ENCODE results near the gene IL34.

IL34 gene

DNA sequence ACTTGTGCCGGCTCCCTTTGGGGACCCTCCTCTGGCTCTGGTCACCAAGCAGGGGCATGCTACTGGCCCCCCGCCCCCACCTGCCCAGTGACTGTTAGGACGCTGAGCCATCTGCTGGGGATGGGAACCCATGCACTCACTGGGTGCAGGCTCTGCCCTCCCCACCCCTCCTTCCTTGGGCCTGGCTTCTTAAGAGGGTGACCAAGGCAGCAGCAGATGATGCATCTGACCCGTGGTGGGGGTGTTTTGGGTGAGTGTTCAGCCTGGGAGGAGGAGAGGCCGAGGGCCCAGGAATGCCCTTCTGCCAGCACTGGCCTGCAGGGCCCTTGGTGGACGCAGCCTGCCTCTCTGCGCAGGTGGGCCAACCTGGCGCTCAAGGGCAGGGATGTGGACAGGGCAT, 58.7 kb downstream of the IL34 start:
- H3K27me3 ChIP-seq (ENCODE audit: control insufficient read depth, insufficient read depth, low read length), result no peaks in the 10 kb centered on the region
- no peaks in the 10 kb centered on the region for H3K9me3 ChIP-seq (ENCODE audit: control insufficient read depth, insufficient read depth, low read length)
- H3K27ac ChIP-seq (ENCODE audit: low read length), result no peak overlapping the region
- H3K4me3 ChIP-seq (ENCODE audit: low read length), result no peak overlapping the region
- H3K36me3 ChIP-seq (ENCODE audit: control insufficient read depth, insufficient read depth, low read length), result no peaks in the 10 kb centered on the region
- no peak for DNase-seq (ENCODE audit: low read depth, low spot score)
- no CpG with 5 or more reads among the region's 8 CpGs for WGBS (ENCODE audit: insufficient coverage, insufficient read length)
- peaks cover 13% of the 10 kb centered on the region for H3K4me1 ChIP-seq (ENCODE audit: control insufficient read depth, insufficient read depth, low read length)

DNA sequence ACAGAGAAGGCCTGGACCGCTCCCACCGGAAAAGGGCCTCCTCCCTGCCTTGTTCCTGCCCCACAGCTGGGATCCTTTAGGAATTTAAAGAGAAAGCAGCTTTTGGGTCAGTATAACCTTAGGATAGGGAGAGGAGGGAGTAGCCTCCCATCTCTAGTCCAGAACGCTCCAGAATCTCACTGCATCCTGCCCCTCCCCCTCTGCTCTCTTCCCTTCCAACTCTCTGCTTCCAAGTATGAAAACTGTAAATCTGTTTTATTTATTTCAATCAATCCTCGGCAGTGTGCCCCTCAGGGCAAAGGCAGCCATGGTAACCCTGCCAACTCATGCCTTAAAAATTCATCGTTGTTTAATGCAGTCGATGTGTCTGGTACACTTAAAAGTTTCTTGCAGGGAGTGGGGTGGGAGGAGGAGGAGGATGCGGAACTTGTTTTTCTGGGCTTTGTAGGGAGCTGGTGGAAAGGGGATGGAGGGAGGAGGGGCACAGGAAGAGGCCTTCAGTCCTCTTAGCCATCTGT, 60.6 kb downstream of the IL34 start:
- DNase-seq (ENCODE audit: low read depth, low spot score), result no peak
- no peak overlapping the region for H3K27ac ChIP-seq (ENCODE audit: low read length)

DNA sequence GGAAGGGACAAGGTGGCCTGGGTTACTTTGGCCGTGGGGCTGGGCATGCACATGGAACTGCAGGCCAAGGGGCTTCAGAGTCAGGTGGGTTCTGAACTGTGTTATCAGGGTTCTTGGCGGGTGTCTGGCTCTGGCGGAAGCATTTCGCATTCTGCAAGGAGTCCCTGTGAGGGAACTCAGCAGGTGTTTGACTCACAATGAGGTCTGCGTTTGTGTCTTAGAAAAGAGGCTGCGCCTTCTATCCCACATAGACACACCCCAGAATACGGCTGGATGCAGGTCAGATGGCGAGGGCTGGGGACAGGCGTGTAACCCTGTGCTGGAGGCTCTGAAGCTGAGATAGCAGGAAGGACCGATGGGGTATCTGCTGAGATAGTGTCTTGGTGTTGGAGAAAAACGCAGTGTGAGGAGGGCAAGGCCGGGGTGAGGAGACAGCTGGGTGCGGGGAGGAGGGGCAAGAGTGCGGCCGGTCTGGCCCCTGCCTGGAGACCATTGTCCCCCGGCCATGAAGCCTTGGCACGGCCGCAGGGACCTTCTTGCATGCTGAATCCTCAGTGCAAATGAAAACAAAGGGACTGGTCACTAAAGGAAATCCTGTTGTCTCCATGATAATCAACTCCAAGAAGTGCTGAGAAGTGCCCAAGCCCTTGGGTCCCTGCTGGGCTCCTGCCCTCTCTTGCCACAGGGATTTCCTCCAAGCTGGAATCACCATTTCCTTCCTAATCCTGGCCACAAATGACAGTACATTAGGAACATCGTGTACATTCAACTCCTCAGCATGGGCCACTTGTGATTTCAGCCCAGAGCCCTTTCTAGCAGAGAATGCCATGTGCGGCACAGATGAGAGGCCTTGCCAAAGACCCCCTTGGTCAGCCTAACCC, 62.2 kb downstream of the IL34 start:
- DNase-seq (ENCODE audit: low read depth, low spot score), result no peak
- Histone ChIP-seq H3K27me3 (ENCODE audit: control insufficient read depth, insufficient read depth, low read length) (no peaks in the 10 kb centered on the region), H3K27ac (ENCODE audit: low read length) (no peak overlapping the region), H3K4me3 (ENCODE audit: low read length) (no peak overlapping the region), H3K9me3 (ENCODE audit: control insufficient read depth, insufficient read depth, low read length) (no peaks in the 10 kb centered on the region), H3K36me3 (ENCODE audit: control insufficient read depth, insufficient read depth, low read length) (no peaks in the 10 kb centered on the region), H3K4me1 (ENCODE audit: control insufficient read depth, insufficient read depth, low read length) (peaks cover 16% of the 10 kb centered on the region)
- WGBS (ENCODE audit: insufficient coverage, insufficient read length), result no CpG with 5 or more reads among the region's 20 CpGs

More for the DNA sequence above, 60.6 kb downstream of the IL34 start:
- peaks cover 13% of the 10 kb centered on the region for H3K4me1 ChIP-seq (ENCODE audit: control insufficient read depth, insufficient read depth, low read length)
- no peaks in the 10 kb centered on the region for H3K27me3 ChIP-seq (ENCODE audit: control insufficient read depth, insufficient read depth, low read length)
- no peaks in the 10 kb centered on the region for H3K9me3 ChIP-seq (ENCODE audit: control insufficient read depth, insufficient read depth, low read length)
- H3K36me3 ChIP-seq (ENCODE audit: control insufficient read depth, insufficient read depth, low read length), result no peaks in the 10 kb centered on the region
- no CpG with 5 or more reads among the region's 7 CpGs for WGBS (ENCODE audit: insufficient coverage, insufficient read length)
- no peak overlapping the region for H3K4me3 ChIP-seq (ENCODE audit: low read length)

DNA sequence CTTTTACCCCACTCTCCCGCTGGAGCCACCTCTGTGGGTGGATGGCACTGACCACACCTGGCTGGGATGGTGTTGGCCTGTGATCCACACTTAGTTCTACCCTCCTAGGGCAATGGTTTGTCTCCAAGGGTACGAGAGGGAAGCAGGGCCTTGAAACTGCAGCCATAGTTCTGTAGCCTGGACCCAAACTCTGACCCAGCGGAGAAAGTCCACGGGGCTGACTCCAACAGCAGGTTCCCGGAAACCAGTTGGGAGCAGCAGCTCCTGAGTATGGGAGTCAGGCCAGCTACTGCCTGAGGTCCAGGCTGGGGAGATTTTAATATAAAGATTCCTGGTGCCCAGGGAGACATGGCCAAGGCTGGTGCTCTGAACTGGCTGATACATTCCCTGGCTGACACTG, 63.1 kb downstream of the IL34 start:
- WGBS (ENCODE audit: insufficient coverage, insufficient read length), result no CpG with 5 or more reads among the region's 5 CpGs
- Histone ChIP-seq H3K27ac (ENCODE audit: low read length) (no peak overlapping the region), H3K36me3 (ENCODE audit: control insufficient read depth, insufficient read depth, low read length) (no peaks in the 10 kb centered on the region), H3K27me3 (ENCODE audit: control insufficient read depth, insufficient read depth, low read length) (no peaks in the 10 kb centered on the region), H3K4me3 (ENCODE audit: low read length) (no peak overlapping the region), H3K4me1 (ENCODE audit: control insufficient read depth, insufficient read depth, low read length) (peaks cover 12% of the 10 kb centered on the region), H3K9me3 (ENCODE audit: control insufficient read depth, insufficient read depth, low read length) (no peaks in the 10 kb centered on the region)
- DNase-seq (ENCODE audit: low read depth, low spot score), result no peak

DNA sequence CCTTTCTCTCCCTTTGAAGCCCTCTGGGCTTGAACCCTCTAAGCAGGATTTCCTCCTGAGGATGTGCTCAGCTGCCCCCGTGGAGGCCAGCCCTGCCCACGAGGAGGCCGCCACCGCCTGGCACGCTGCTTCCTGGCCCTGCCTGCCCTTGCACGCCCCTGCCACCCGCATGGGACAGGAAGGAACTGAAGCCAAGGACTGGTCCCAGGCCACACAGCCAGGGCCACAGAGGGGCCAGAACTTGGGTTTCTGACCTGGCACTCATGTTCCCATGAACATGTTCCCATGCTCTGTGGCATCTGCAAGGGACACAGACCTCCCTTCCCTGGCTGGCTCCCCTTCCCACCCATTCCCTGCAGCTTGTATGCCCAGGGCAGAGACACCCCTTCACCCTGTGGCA, 63.6 kb downstream of the IL34 start:
- Histone ChIP-seq H3K36me3 (ENCODE audit: control insufficient read depth, insufficient read depth, low read length) (no peaks in the 10 kb centered on the region), H3K4me3 (ENCODE audit: low read length) (no peak overlapping the region), H3K4me1 (ENCODE audit: control insufficient read depth, insufficient read depth, low read length) (peaks cover 14% of the 10 kb centered on the region), H3K27ac (ENCODE audit: low read length) (no peak overlapping the region), H3K9me3 (ENCODE audit: control insufficient read depth, insufficient read depth, low read length) (no peaks in the 10 kb centered on the region), H3K27me3 (ENCODE audit: control insufficient read depth, insufficient read depth, low read length) (no peaks in the 10 kb centered on the region)
- no peak for DNase-seq (ENCODE audit: low read depth, low spot score)
- no CpG with 5 or more reads among the region's 7 CpGs for WGBS (ENCODE audit: insufficient coverage, insufficient read length)

Data from iPS DF 6.9 (cell line).